Naive B cell (primary cell): ENCODE measurements around the gene LIN54. TPM values are rescaled to one million over a fixed set of nuclear protein-coding genes. Genes with fewer than 3 reads are reported as not detected.
"Not testable (repeated sequence)": the region's sequence is repeated elsewhere in the genome, so short reads cannot be mapped to it uniquely, and the experiment has no call there.

Source experiments
- ATAC-seq, 2 donors: fragments of 150-1000 bp; cut with Tn5 transposase; 2 replicates each; pipeline ENCODE4 v1.10.0; 2021; ENCODE audit warnings: low read depth in 2 of 2, mild to moderate bottlenecking in 2 of 2, moderate library complexity in 2 of 2
- DNase-seq: peaks from one replicate; pipeline ENCODE4 v3.0.0; 2022
- H3K27ac Mint-ChIP-seq, 6 donors: one replicate each; pipeline ENCODE4 v1.8.0; 2020 to 2022; ENCODE audit warnings: mild to moderate bottlenecking in 6 of 6, mixed read lengths in 6 of 6, moderate library complexity in 5 of 6, inconsistent platforms in 2 of 6
- H3K27me3 Mint-ChIP-seq, 3 donors: one replicate each; pipeline ENCODE4 v1.8.0; 2021 to 2022; ENCODE audit warnings: mixed read lengths in 3 of 3, mild to moderate bottlenecking in 1 of 3
- H3K36me3 Mint-ChIP-seq, 2 donors: one replicate each; pipeline ENCODE4 v1.8.0; 2020 to 2022; ENCODE audit warnings: mixed read lengths in 2 of 2, inconsistent platforms in 1 of 2, mild to moderate bottlenecking in 1 of 2
- H3K4me1 Mint-ChIP-seq, 3 donors: one replicate each; pipeline ENCODE4 v1.8.0; 2020 to 2022; ENCODE audit warnings: mixed read lengths in 3 of 3, inconsistent platforms in 1 of 3, mild to moderate bottlenecking in 1 of 3, moderate library complexity in 1 of 3
- H3K4me3 Mint-ChIP-seq, 8 donors: one replicate each; pipeline ENCODE4 v1.8.0; 2020 to 2022; ENCODE audit warnings: mild to moderate bottlenecking in 8 of 8, mixed read lengths in 8 of 8, moderate library complexity in 8 of 8, inconsistent platforms in 2 of 8
- H3K9me3 Mint-ChIP-seq, 7 donors: one replicate each; pipeline ENCODE4 v1.8.0; 2020 to 2022; ENCODE audit warnings: mixed read lengths in 7 of 7, mild to moderate bottlenecking in 5 of 7, inconsistent platforms in 2 of 7, moderate library complexity in 1 of 7
- polyA plus RNA-seq, 6 donors: library from polyadenylated mRNA; unstranded; fragments of 300-500 nt; fragmentation: Illumina TruSeq; gene quantifications; one replicate each; pipeline ENCODE4 v1.2.3, GENCODE V29; 2021; ENCODE audit warnings: low read depth in 6 of 6

LIN54 gene
- polyA plus RNA-seq, 6 donors from 2014 or later, result 3.1 to 8.4 (median 7.8) TPM

DNA sequence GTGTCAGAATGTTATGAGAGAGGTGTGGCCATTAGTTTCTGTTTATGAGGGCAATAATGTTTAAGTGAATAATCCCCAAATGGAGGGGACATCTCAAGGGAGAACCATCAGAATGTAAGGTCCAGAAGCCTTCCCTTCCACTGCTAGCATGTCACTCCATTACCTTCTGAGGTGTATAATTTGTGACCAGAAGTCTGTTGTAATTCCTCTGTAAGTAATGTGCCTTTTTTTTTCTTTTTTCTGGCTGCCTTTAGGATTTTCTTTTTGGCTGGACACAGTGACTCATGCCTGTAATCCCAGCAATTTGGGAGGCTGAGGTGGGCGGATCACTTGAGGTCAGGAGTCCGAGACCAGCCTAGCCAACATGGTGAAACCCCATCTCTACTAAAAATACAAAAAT lies 13.6 kb upstream of the LIN54 start:
- ATAC-seq (no peak), DNase-seq (no peak)
- Mint-ChIP-seq H3K36me3 (peaks cover 0 to 18% of the 10 kb centered on the region in 2 donors), H3K27me3 (no peaks in the 10 kb centered on the region), H3K9me3 (peaks cover 3 to 18% (median 12%) of the 10 kb centered on the region in 7 donors), H3K4me3 (peak overlapping the region in 1 of 8 donors; percentile 9), H3K27ac (no peak overlapping the region), H3K4me1 (peaks cover 12 to 16% (median 12%) of the 10 kb centered on the region in 3 donors)

DNA sequence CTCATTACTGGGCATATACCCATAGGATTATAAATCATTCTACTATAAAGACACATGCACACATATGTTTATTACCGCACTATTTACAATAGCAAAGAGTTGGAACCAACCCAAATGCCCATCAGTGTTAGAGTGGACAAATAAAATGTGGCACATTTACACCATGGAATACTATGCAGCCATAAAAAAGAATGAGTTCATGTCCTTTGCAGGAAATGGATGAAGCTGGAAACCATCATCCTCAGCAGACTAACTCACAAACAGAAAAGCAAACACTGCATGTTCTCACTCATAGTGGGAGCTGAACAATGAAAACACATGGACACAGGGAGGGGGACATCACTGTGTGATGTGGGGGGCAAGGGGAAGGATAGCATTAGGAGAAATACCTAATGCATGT lies 13.0 kb upstream of the LIN54 start:
- not testable (repeated sequence) for H3K27ac Mint-ChIP-seq, DNase-seq, ATAC-seq, H3K27me3 Mint-ChIP-seq
- peaks cover 3 to 18% (median 12%) of the 10 kb centered on the region in 7 donors for H3K9me3 Mint-ChIP-seq
- H3K4me1 Mint-ChIP-seq, result peaks cover 12 to 16% (median 12%) of the 10 kb centered on the region in 3 donors
- peak overlapping the region in 1 of 8 donors; percentile 10 for H3K4me3 Mint-ChIP-seq
- peaks cover 0 to 18% of the 10 kb centered on the region in 2 donors for H3K36me3 Mint-ChIP-seq

GRCh38 chr4:83022724-83023450 lies 12.3 kb upstream of the LIN54 start:
- Mint-ChIP-seq H3K4me1 (peaks cover 12 to 16% (median 12%) of the 10 kb centered on the region in 3 donors), H3K27ac (no peak overlapping the region), H3K4me3 (no peak overlapping the region), H3K9me3 (peaks cover 3 to 18% (median 12%) of the 10 kb centered on the region in 7 donors), H3K27me3 (no peaks in the 10 kb centered on the region), H3K36me3 (peaks cover 0 to 18% of the 10 kb centered on the region in 2 donors)
- DNase-seq (no peak), ATAC-seq (no peak)

DNA sequence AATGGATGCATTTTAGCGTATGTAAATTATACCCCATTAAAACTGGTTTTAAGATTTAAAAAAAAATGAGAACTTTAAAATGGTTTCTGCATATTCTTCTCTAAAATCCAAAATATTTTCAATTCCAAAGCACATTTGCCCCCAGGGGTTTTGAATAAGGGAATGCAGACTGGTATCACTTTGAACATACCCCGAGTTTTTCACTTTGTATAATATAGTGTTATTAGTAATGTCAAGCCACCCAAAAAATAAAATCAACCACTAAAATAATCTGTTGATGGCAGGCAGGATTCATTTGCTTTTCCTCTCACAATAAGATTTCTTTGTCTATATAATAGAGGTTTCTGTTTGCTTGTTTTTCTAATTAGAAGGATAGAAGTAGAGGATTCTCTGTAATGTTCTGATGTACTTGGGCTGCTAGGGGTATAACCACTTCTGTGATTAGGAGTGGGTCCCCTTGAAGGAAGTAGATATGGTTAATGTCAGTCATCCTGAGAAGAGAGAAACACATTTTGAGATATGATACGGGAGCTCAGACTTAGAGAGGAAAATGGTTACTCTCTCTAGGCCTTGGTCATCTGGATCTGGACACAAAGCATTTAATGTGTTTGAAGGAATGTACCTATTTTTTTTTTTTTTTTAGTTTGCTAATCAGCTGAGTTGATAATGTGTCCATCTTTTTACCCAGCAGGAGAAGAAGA lies 9.3 kb upstream of the LIN54 start:
- H3K4me1 Mint-ChIP-seq, result peaks cover 0 to 2% (median 0%) of the 10 kb centered on the region in 3 donors
- ATAC-seq (no peak), DNase-seq (no peak)
- H3K4me3 Mint-ChIP-seq, result no peak overlapping the region
- peaks cover 0 to under 1% of the 10 kb centered on the region in 2 donors for H3K36me3 Mint-ChIP-seq
- peak overlapping the region in 1 of 6 donors; percentile 59 for H3K27ac Mint-ChIP-seq
- no peaks in the 10 kb centered on the region for H3K27me3 Mint-ChIP-seq
- peaks cover 0 to 5% (median 2%) of the 10 kb centered on the region in 7 donors for H3K9me3 Mint-ChIP-seq

GRCh38 chr4:83013902-83014301 lies 3.3 kb upstream of the LIN54 start:
- Mint-ChIP-seq H3K27ac (peak overlapping the region in 1 of 6 donors; percentile 96), H3K9me3 (no peaks in the 10 kb centered on the region), H3K36me3 (no peaks in the 10 kb centered on the region), H3K4me3 (peak overlapping the region in 7 of 8 donors; percentile 93 to 99 (median 96)), H3K27me3 (no peaks in the 10 kb centered on the region), H3K4me1 (peaks cover 36 to 41% (median 36%) of the 10 kb centered on the region in 3 donors)
- DNase-seq (no peak), ATAC-seq (no peak)

- H3K27ac Mint-ChIP-seq, result peak overlapping the region; percentile 87 to 97 (median 96)
- H3K36me3 Mint-ChIP-seq, result no peaks in the 10 kb centered on the region
- peak overlapping the region; percentile 93 to 99 (median 96) for H3K4me3 Mint-ChIP-seq
- ATAC-seq (no peak), DNase-seq (no peak)
- peaks cover 36 to 41% (median 36%) of the 10 kb centered on the region in 3 donors for H3K4me1 Mint-ChIP-seq
- H3K9me3 Mint-ChIP-seq, result no peaks in the 10 kb centered on the region
- H3K27me3 Mint-ChIP-seq, result no peaks in the 10 kb centered on the region
Observed at GRCh38 chr4:83013420-83013867, 2.8 kb upstream of the LIN54 start.

- peaks cover 38 to 47% (median 40%) of the 10 kb centered on the region in 3 donors for H3K4me1 Mint-ChIP-seq
- ATAC-seq (peak; percentile 78 to 79), DNase-seq (peak; percentile 97)
- no peaks in the 10 kb centered on the region for H3K36me3 Mint-ChIP-seq
- H3K4me3 Mint-ChIP-seq, result peak overlapping the region; percentile 93 to 99 (median 96)
- H3K9me3 Mint-ChIP-seq, result no peaks in the 10 kb centered on the region
- peak overlapping the region; percentile 87 to 97 (median 96) for H3K27ac Mint-ChIP-seq
- H3K27me3 Mint-ChIP-seq, result no peaks in the 10 kb centered on the region
Observed at GRCh38 chr4:83012687-83013419, 2.2 kb upstream of the LIN54 start.

DNA sequence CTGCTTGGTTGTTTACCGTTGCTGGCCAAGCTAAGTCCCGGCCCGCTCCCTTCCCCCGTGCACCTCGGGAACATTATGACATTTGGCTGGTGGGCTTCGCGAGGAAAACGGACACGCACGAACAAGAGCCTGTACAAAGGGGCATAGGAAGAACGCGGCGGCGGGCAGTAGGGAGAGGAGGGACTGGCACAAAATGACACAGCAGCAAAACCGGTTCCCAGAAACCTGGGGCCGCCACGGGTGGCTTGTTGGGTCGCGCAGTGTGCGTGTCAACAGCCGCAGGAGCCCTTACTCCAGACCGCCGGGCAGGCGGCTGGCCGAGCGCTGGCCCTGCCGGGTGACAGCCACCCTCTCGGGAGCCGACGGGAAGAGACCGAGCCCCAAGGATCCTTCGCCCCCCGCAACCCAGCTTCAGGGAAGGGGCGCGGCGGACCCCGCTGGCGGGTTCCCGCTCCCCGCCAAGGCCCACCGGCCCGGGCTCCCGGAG lies 1.6 kb upstream of the LIN54 start:
- Mint-ChIP-seq H3K36me3 (no peaks in the 10 kb centered on the region), H3K27me3 (no peaks in the 10 kb centered on the region), H3K27ac (peak overlapping the region; percentile 76 to 98 (median 94)), H3K4me1 (peaks cover 40 to 53% (median 44%) of the 10 kb centered on the region in 3 donors), H3K4me3 (peak overlapping the region; percentile 91 to 99 (median 98)), H3K9me3 (no peaks in the 10 kb centered on the region)
- DNase-seq (no peak), ATAC-seq (no peak)

GRCh38 chr4:83011689-83012199 lies 1.1 kb upstream of the LIN54 start:
- Mint-ChIP-seq H3K4me3 (peak overlapping the region; percentile 91 to 99 (median 98)), H3K27ac (peak overlapping the region; percentile 76 to 98 (median 95)), H3K4me1 (peaks cover 40 to 53% (median 44%) of the 10 kb centered on the region in 3 donors), H3K27me3 (no peaks in the 10 kb centered on the region), H3K9me3 (no peaks in the 10 kb centered on the region), H3K36me3 (no peaks in the 10 kb centered on the region)
- no peak for DNase-seq
- no peak for ATAC-seq

GRCh38 chr4:83010111-83010521 lies 507 bp downstream of the LIN54 start:
- H3K36me3 Mint-ChIP-seq, result no peaks in the 10 kb centered on the region
- H3K4me1 Mint-ChIP-seq, result peaks cover 40 to 58% (median 44%) of the 10 kb centered on the region in 3 donors
- no peaks in the 10 kb centered on the region for H3K9me3 Mint-ChIP-seq
- peak overlapping the region; percentile 94 to 99 (median 96) for H3K27ac Mint-ChIP-seq
- no peaks in the 10 kb centered on the region for H3K27me3 Mint-ChIP-seq
- DNase-seq, result no peak
- ATAC-seq, result peak; percentile 4
- H3K4me3 Mint-ChIP-seq, result peak overlapping the region; percentile 91 to 99 (median 98)

DNA sequence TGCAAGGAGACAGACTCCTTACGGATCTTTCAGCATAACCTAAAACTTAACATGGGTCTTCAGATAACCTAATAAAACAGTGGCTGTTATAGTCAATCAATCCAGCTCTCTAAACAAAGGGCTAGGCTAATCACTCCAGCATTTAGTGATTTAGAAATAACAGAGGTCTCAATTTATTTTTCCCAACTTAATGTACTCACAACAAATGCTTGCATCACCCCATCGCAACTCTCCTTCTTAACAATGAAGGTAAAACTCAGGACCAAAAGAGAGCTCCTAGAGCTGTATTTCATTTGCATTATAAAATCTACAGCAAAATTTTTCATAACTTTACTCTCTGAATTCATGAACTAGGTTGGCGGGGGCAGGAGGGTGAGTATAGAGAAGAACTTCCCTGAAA lies 1.1 kb downstream of the LIN54 start:
- no peak for DNase-seq
- Mint-ChIP-seq H3K36me3 (no peaks in the 10 kb centered on the region), H3K4me1 (peaks cover 40 to 58% (median 44%) of the 10 kb centered on the region in 3 donors), H3K9me3 (no peaks in the 10 kb centered on the region), H3K27ac (peak overlapping the region; percentile 21 to 98 (median 95)), H3K27me3 (no peaks in the 10 kb centered on the region), H3K4me3 (peak overlapping the region; percentile 91 to 99 (median 98))
- no peak for ATAC-seq

GRCh38 chr4:83003044-83003791 lies 7.4 kb downstream of the LIN54 start:
- DNase-seq, H3K27me3 Mint-ChIP-seq, H3K4me3 Mint-ChIP-seq, H3K9me3 Mint-ChIP-seq, H3K27ac Mint-ChIP-seq, ATAC-seq, H3K36me3 Mint-ChIP-seq: not testable (repeated sequence)
- H3K4me1 Mint-ChIP-seq, result peaks cover 15 to 21% (median 17%) of the 10 kb centered on the region in 3 donors
